GM23338 (cell line): ENCODE results near the gene CDC6. TPM values are rescaled to one million over a fixed set of nuclear protein-coding genes. Genes with fewer than 3 reads are reported as not detected.

Source experiments
- ATAC-seq: fragments of 200-7000 bp; cut with Tn5 transposase; 3 replicates; pipeline ENCODE4 v1.9.1; 2020
- DNase-seq: peaks from one replicate; pipeline ENCODE4 v3.0.0-alpha.2; 2015; ENCODE audit warnings: low spot score
- H2AFZ ChIP-seq: fragments of 200-600 bp; sonication (generic); 2 replicates; pipeline ENCODE4 v1.8.0; 2016; ENCODE audit warnings: antibody characterized with exemption, mild to moderate bottlenecking, moderate library complexity
- H3F3A ChIP-seq: fragments of 200-600 bp; sonication (generic); replicated peaks from 2 replicates; pipeline ENCODE4 v1.8.0; 2017; ENCODE audit warnings: antibody characterized with exemption, mixed run types, low read depth
- H3K27ac ChIP-seq: fragments of 200-600 bp; sonication (generic); 2 replicates; pipeline ENCODE4 v1.6.1; 2016; ENCODE audit warnings: low read depth
- H3K27me3 ChIP-seq: fragments of 200-600 bp; sonication (generic); 2 replicates; pipeline ENCODE4 v1.8.0; 2016; ENCODE audit warnings: mild to moderate bottlenecking, mixed run types, moderate library complexity; ENCODE audit not compliant: insufficient read depth
- H3K36me3 ChIP-seq: fragments of 200-600 bp; sonication (generic); 2 replicates; pipeline ENCODE4 v1.8.0; 2016; ENCODE audit warnings: mild to moderate bottlenecking; ENCODE audit not compliant: insufficient read depth
- H3K4me1 ChIP-seq: fragments of 200-600 bp; sonication (generic); 2 replicates; pipeline ENCODE4 v1.8.0; 2016; ENCODE audit warnings: mild to moderate bottlenecking, moderate library complexity; ENCODE audit not compliant: insufficient read depth
- H3K4me2 ChIP-seq: fragments of 200-600 bp; sonication (generic); 2 replicates; pipeline ENCODE4 v1.7.1; 2017; ENCODE audit warnings: mixed run types
- H3K4me3 ChIP-seq: fragments of 200-600 bp; sonication (generic); 2 replicates; pipeline ENCODE4 v1.6.1; 2016; ENCODE audit warnings: mixed run types
- H3K79me2 ChIP-seq: fragments of 200-600 bp; sonication (generic); replicated peaks from 2 replicates; pipeline ENCODE4 v1.8.0; 2017; ENCODE audit warnings: mild to moderate bottlenecking; ENCODE audit not compliant: insufficient read depth
- H3K9me2 ChIP-seq: fragments of 200-600 bp; sonication (generic); 2 replicates; pipeline ENCODE4 v1.8.0; 2017; ENCODE audit not compliant: insufficient read depth
- H4K20me1 ChIP-seq: fragments of 200-600 bp; sonication (generic); replicated peaks from 2 replicates; pipeline ENCODE4 v1.8.0; 2017; ENCODE audit warnings: mild to moderate bottlenecking; ENCODE audit not compliant: insufficient read depth
- H3K27ac Mint-ChIP-seq: 2 replicates; pipeline ENCODE4 v1.8.0; 2020; ENCODE audit warnings: inconsistent platforms, mild to moderate bottlenecking, moderate library complexity, mixed read lengths
- H3K27me3 Mint-ChIP-seq: 3 replicates; pipeline ENCODE4 v1.8.0; 2022; ENCODE audit warnings: low read depth, mild to moderate bottlenecking, moderate library complexity, mixed read lengths, inconsistent platforms; ENCODE audit not compliant: insufficient read depth, poor library complexity
- H3K36me3 Mint-ChIP-seq: 3 replicates; pipeline ENCODE4 v1.8.0; 2021; ENCODE audit warnings: low read depth, mild to moderate bottlenecking, inconsistent platforms, moderate library complexity, mixed read lengths
- H3K4me1 Mint-ChIP-seq: 3 replicates; pipeline ENCODE4 v1.8.0; 2020; ENCODE audit warnings: mild to moderate bottlenecking, inconsistent platforms, mixed read lengths
- H3K4me3 Mint-ChIP-seq: 3 replicates; pipeline ENCODE4 v1.8.0; 2021; ENCODE audit warnings: moderate library complexity, mild to moderate bottlenecking, inconsistent platforms, mixed read lengths
- H3K9me3 Mint-ChIP-seq: 3 replicates; pipeline ENCODE4 v1.8.0; 2020; ENCODE audit warnings: moderate library complexity, mild to moderate bottlenecking, inconsistent platforms, mixed read lengths
- CREB1 ChIP-seq: fragments of 250-450 bp; sonication (Bioruptor Pico); IDR thresholded peaks from 2 replicates; pipeline ENCODE4 v1.5.0; 2020; ENCODE audit warnings: low read depth, mild to moderate bottlenecking, moderate library complexity
- JUNB ChIP-seq: IDR thresholded peaks from one replicate; pipeline ENCODE4 v1.6.1; 2016; ENCODE audit warnings: antibody characterized with exemption; ENCODE audit not compliant: unreplicated experiment
- POLR2AphosphoS5 ChIP-seq: IDR thresholded peaks from 2 replicates; pipeline ENCODE4 v1.6.1; 2016; ENCODE audit warnings: antibody characterized with exemption, low read depth
- ZNF331 ChIP-seq: fragments of 250-450 bp; sonication (Bioruptor Pico); IDR thresholded peaks from 2 replicates; pipeline ENCODE4 v1.5.0; 2020; ENCODE audit warnings: low read depth, mild to moderate bottlenecking, moderate library complexity
- polyA plus RNA-seq: library from polyadenylated mRNA; unstranded; fragments of >200 nt; fragmentation: Nextera tagmentation; extraction: Ambion mirVana; gene quantifications from 2 replicates; pipeline ENCODE4 v1.2.1, GENCODE V29; 2016
- total RNA-seq: library from RNA; depleted of rRNA; stranded (reverse); fragments of >200 nt; shearing (Covaris generic); gene quantifications from 2 replicates; pipeline ENCODE4 v1.2.3, GENCODE V29; 2014
- TF ChIP-seq, protein P1 (sequence below): fragments of 250-450 bp; sonication (Bioruptor Pico); IDR thresholded peaks from 2 replicates; pipeline ENCODE4 v1.5.0; 2020; ENCODE audit warnings: mild to moderate bottlenecking, moderate library complexity

The CDC6 gene
- total and polyA plus RNA-seq, 2 experiments from 2014 or later = 46.2 to 79.9 TPM

DNA sequence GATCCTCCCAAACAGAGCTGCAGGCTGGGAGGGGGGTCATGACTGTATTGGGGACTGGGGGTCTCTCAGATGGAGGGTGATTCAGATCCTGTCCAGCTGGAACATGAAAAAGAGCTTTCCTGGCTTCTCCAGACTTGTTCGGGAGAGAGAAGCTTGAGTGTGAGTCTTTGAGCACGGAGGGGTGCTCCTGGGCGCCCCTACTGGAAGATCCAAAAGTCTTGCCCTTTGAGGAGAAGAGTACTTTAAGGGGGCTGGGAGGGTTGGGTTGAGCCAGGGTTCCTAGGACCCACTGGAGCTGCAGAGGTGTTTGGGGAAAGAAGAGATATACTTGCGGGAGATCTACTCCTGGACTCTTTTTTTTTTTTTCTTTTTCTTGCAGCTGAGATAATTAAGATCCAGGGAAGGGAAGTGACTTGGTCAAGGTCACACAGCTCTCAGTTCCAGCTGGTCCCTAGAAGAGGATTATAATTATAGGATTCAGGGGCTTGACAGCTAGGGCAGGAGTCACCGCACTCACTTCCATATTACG is 29.7 kb downstream of the CDC6 start (continued):
- TF ChIP-seq, protein P1, sequence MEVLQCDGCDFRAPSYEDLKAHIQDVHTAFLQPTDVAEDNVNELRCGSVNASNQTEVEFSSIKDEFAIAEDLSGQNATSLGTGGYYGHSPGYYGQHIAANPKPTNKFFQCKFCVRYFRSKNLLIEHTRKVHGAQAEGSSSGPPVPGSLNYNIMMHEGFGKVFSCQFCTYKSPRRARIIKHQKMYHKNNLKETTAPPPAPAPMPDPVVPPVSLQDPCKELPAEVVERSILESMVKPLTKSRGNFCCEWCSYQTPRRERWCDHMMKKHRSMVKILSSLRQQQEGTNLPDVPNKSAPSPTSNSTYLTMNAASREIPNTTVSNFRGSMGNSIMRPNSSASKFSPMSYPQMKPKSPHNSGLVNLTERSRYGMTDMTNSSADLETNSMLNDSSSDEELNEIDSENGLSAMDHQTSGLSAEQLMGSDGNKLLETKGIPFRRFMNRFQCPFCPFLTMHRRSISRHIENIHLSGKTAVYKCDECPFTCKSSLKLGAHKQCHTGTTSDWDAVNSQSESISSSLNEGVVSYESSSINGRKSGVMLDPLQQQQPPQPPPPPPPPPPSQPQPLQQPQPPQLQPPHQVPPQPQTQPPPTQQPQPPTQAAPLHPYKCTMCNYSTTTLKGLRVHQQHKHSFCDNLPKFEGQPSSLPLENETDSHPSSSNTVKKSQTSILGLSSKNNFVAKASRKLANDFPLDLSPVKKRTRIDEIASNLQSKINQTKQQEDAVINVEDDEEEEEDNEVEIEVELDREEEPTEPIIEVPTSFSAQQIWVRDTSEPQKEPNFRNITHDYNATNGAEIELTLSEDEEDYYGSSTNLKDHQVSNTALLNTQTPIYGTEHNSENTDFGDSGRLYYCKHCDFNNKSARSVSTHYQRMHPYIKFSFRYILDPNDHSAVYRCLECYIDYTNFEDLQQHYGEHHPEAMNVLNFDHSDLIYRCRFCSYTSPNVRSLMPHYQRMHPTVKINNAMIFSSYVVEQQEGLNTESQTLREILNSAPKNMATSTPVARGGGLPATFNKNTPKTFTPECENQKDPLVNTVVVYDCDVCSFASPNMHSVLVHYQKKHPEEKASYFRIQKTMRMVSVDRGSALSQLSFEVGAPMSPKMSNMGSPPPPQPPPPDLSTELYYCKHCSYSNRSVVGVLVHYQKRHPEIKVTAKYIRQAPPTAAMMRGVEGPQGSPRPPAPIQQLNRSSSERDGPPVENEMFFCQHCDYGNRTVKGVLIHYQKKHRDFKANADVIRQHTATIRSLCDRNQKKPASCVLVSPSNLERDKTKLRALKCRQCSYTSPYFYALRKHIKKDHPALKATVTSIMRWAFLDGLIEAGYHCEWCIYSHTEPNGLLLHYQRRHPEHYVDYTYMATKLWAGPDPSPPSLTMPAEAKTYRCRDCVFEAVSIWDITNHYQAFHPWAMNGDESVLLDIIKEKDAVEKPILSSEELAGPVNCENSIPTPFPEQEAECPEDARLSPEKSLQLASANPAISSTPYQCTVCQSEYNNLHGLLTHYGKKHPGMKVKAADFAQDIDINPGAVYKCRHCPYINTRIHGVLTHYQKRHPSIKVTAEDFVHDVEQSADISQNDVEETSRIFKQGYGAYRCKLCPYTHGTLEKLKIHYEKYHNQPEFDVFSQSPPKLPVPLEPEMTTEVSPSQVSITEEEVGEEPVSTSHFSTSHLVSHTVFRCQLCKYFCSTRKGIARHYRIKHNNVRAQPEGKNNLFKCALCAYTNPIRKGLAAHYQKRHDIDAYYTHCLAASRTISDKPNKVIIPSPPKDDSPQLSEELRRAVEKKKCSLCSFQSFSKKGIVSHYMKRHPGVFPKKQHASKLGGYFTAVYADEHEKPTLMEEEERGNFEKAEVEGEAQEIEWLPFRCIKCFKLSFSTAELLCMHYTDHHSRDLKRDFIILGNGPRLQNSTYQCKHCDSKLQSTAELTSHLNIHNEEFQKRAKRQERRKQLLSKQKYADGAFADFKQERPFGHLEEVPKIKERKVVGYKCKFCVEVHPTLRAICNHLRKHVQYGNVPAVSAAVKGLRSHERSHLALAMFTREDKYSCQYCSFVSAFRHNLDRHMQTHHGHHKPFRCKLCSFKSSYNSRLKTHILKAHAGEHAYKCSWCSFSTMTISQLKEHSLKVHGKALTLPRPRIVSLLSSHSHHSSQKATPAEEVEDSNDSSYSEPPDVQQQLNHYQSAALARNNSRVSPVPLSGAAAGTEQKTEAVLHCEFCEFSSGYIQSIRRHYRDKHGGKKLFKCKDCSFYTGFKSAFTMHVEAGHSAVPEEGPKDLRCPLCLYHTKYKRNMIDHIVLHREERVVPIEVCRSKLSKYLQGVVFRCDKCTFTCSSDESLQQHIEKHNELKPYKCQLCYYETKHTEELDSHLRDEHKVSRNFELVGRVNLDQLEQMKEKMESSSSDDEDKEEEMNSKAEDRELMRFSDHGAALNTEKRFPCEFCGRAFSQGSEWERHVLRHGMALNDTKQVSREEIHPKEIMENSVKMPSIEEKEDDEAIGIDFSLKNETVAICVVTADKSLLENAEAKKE (CRISPR knock-in tag) = no peak
- TF ChIP-seq ZNF331 = no peak
- TF ChIP-seq POLR2AphosphoS5 = no peak
- TF ChIP-seq JUNB = no peak

DNA sequence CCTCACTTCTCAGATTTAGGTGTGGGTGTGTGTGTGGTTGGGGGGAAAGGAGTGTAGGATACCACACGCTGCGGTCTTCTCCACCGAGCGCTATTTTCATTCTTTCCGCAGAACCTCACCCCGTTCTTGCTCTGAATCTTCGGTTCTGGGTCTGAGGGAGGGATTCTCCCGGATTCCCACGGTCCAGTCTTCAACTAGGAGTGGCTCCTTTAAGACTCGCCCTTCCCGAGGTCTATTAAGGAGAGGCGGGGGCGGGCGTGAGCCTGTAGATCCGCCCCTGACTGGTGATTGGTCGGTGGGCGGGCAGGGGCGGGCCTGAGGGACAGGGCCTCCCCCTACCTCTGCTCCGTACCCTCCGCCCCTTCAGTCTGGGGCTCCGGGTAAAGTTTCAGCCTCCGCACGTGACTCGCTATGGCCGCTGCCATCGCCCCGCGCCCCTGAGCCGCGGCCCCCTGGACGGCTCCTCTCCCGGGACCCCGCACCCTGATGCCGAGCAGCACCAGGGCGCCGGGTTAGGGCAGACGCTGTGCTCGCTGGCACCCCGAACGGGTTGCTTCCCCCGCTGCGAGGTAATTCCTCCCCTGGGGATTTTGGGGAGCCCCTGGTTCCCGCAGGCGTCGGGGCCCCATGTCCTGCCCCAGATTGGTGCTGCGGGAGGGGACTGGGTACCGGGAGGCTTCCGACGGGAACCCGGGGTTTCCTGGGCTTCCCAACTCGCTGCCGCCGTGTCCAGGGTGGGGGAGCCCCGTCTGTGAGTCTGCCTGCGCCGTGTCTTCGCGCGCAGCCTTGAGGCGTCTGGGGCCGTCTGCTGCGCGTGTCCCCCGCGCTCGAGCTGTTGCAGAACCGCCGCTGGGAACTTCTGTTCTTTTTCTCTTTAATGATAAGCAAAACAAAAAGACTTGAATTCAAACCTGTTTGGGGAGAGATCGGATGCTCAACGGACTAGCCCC is 30.5 kb downstream of the CDC6 start:
- H3K79me2 ChIP-seq = peaks cover 20% of the 10 kb centered on the region
- H4K20me1 ChIP-seq = peaks cover 12% of the 10 kb centered on the region
- no peaks in the 10 kb centered on the region for H3K36me3 ChIP-seq
- no peaks in the 10 kb centered on the region for H3K9me2 ChIP-seq
- Mint-ChIP-seq H3K27ac (no peak overlapping the region), H3K4me3 (peak overlapping the region; percentile 93), H3K9me3 (no peaks in the 10 kb centered on the region), H3K36me3 (no peaks in the 10 kb centered on the region; the same call in 2 of the 3 replicates), H3K4me1 (peaks cover 88% of the 10 kb centered on the region), H3K27me3 (peaks cover 42% of the 10 kb centered on the region)
- H3K4me1 ChIP-seq = peaks cover 30% of the 10 kb centered on the region
- peak; percentile 58 for TF ChIP-seq POLR2AphosphoS5
- no peak for TF ChIP-seq CREB1
- peak overlapping the region; percentile 89 for H3K4me3 ChIP-seq
- H3K4me2 ChIP-seq = peak overlapping the region; percentile 91
- H2AFZ ChIP-seq = peak overlapping the region; percentile 97
- DNase-seq (peak; percentile 98), ATAC-seq (peak; percentile 85)
- peak overlapping the region; percentile 28; the same call in 1 of the 2 replicates for H3K27ac ChIP-seq
- H3F3A ChIP-seq = peaks cover 16% of the 10 kb centered on the region
- H3K27me3 ChIP-seq = peaks cover 33% of the 10 kb centered on the region
